Panc1 (cell line): Measurements from ENCODE around the gene PRRT1.

ENCODE experiments used
- CTCF ChIP-seq: fragments of 450-650 bp; IDR thresholded peaks from 2 replicates; pipeline ENCODE4 v1.5.1; 2017; ENCODE audit warnings: mild to moderate bottlenecking
- POLR2AphosphoS5 ChIP-seq: IDR thresholded peaks from 2 replicates; pipeline ENCODE4 v1.6.1; 2012; ENCODE audit warnings: mild to moderate bottlenecking, low read depth, low read length, moderate library complexity
- REST ChIP-seq, 2 experiments: IDR thresholded peaks; 2 replicates each; pipeline ENCODE4 v1.6.1; 2011 to 2012; ENCODE audit warnings: low read depth in 2 of 2, control low read depth in 1 of 2, low read length in 1 of 2, mild to moderate bottlenecking in 1 of 2, moderate library complexity in 1 of 2; ENCODE audit not compliant: insufficient read depth in 1 of 2

GRCh38 chr6:32156891-32157290, 5.2 kb upstream of the PRRT1 start:
- TF ChIP-seq CTCF (no peak), REST (IDR thresholded peaks at IDR 0.05; ENCODE audit: insufficient read depth in 1 of 2, low read depth in 2 of 2, low read length in 1 of 2) (no peak), POLR2AphosphoS5 (no peak)
